Keratinocyte (primary cell): ENCODE results near the gene CTNNA2.

Experiments used
- CTCF ChIP-seq, 3 experiments: IDR thresholded peaks in 1 of 3; conservative IDR thresholded peaks in 1 of 3; optimal IDR thresholded peaks in 1 of 3; 2 replicates in 2 of 3; 3 replicates in 1 of 3; pipeline versions ENCODE3 to v1.5.1; 2011; ENCODE audit warnings: low read length in 3 of 3, mild to moderate bottlenecking in 3 of 3, moderate library complexity in 2 of 3, control low read depth in 1 of 3, inconsistent platforms in 1 of 3; ENCODE audit not compliant: insufficient read depth in 2 of 3; ENCODE audit errors: extremely low read depth in 1 of 3
- EZH2 ChIP-seq: IDR thresholded peaks from one replicate; pipeline ENCODE4 v1.6.1; 2012; ENCODE audit warnings: inconsistent platforms, mild to moderate bottlenecking, low read length, moderate library complexity

DNA sequence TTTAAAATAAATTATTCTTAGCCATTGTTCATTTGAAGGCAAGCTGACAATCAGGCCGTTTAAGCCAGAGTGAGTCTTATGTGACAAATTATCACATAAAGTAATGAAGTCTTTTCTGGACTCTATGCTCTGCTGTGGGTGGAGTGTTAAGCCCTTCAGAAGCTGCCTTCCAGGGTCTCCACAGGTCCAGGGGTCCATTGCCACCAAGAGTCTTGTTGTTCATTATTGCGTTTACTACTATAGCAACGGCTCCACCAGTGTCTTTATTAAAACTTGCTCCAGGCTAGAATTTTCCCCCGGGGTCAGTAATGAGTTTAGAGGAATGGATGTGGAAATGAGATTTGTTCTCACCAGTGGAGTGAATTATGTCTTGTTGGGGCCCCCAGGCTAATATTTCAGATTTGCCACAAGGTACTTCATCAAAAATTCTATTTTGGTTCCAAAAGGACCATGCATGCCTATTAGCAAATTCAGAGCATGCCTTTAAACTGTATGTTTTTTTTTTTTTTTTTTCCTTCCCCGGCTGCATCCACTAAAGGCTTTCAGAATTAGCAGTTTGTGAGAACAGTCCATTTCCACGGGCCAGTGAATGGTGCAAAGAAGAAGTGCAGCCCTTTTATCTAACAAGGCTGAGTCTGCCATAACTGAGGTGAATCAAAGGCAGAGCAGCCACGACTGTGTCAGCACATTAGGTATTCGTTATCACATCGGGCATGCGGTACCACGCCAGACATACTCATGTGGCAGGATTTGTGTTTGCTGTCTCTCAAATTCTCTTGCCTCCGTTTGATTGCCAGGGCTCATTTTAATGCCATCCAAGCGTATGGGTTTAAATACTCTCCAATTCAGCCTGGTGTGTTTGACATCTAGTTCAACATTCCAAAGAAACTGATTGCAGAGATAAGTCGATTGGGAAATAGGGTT is 817.9 kb downstream of the CTNNA2 start:
- TF ChIP-seq CTCF (optimal IDR thresholded peaks at IDR 0.05 in 1 of 3, IDR thresholded peaks at IDR 0.05 in 1 of 3, conservative IDR thresholded peaks at IDR 0.05 in 1 of 3; ENCODE audit: extremely low read depth in 1 of 3, insufficient read depth in 2 of 3, low read length in 3 of 3) (no peak), EZH2 (no peak)
